HepG2 (cell line): ENCODE measurements around the gene MEGF6. TPM values are rescaled to one million over a fixed set of nuclear protein-coding genes. Genes with fewer than 3 reads are reported as not detected.

Source experiments
- ATAC-seq: fragments of 200-7000 bp; cut with Tn5 transposase; 3 replicates; pipeline ENCODE4 v1.9.1; 2020; ENCODE audit warnings: mild to moderate bottlenecking, moderate library complexity
- BruUV-seq: library from RNA; stranded (reverse); fragments of 400-500 nt; replicated peaks from 2 replicates; lab custom pipeline; 2021; lab: Mats Ljungman, UMichigan
- CTCF ChIA-PET: fragments of 300-600 bp; formaldehyde crosslinking; extraction: SDS; loops from one replicate; lab custom pipeline; 2021; ENCODE audit warnings: low total read pairs, inconsistent platforms, low intra/inter-chr PET ratio; lab: Yijun Ruan, JAX
- POLR2A ChIA-PET: fragments of 350-600 bp; sonication (Branson Sonifier 250); formaldehyde crosslinking; loops from one replicate; lab custom pipeline; 2020; ENCODE audit warnings: antibody characterized with exemption, inconsistent platforms; lab: Yijun Ruan, JAX
- DNase-seq: peaks from one replicate; pipeline ENCODE4 v3.0.0-alpha.2; 2015; ENCODE audit warnings: low spot score
- FAIRE-seq: peaks from 3 replicates; lab custom pipeline; 2011; peaks lifted over from hg19 to GRCh38; lab: Jason Lieb, UNC
- H2AFZ ChIP-seq: one replicate; pipeline ENCODE4 v1.6.1; 2011; ENCODE audit warnings: low read length, inconsistent platforms
- H3K27ac ChIP-seq: fragments of 300-600 bp; 3 replicates; pipeline ENCODE4 v1.8.0; 2011; ENCODE audit warnings: mixed run types, mild to moderate bottlenecking, mixed read lengths, low read length, inconsistent platforms; ENCODE audit not compliant: insufficient read depth; ENCODE audit errors: extremely low read length
- H3K27me3 ChIP-seq, 2 experiments: fragments of 200-600 bp in 1 of 2; 2 replicates in 1 of 2; 3 replicates in 1 of 2; pipeline versions ENCODE4 v1.6.0 to v1.8.0; 2011; ENCODE audit warnings: low read length in 2 of 2, mild to moderate bottlenecking in 2 of 2, moderate library complexity in 2 of 2, inconsistent platforms in 1 of 2; ENCODE audit not compliant: insufficient read depth in 2 of 2, control insufficient read depth in 1 of 2
- H3K36me3 ChIP-seq, 2 experiments: fragments of 200-600 bp in 1 of 2; replicated peaks in 1 of 2; 2 replicates in 1 of 2; 3 replicates in 1 of 2; pipeline versions ENCODE4 v1.5.1 to v1.8.0; 2011; ENCODE audit warnings: low read length in 2 of 2, inconsistent platforms in 1 of 2; ENCODE audit not compliant: insufficient read depth in 2 of 2, control insufficient read depth in 1 of 2
- H3K4me1 ChIP-seq: 2 replicates; pipeline ENCODE4 v1.5.1; 2012; ENCODE audit warnings: low read length, inconsistent platforms; ENCODE audit not compliant: insufficient read depth
- H3K4me2 ChIP-seq: 2 replicates; pipeline ENCODE4 v1.6.0; 2011; ENCODE audit warnings: low read depth, low read length, inconsistent platforms
- H3K4me3 ChIP-seq, 3 experiments: fragments of 200-600 bp in 1 of 3; sonication (generic), shearing (Covaris generic) in 1 of 3; replicated peaks in 1 of 3; 2 replicates each; pipeline ENCODE4 v1.5.1; 2011 to 2016; ENCODE audit warnings: low read length in 3 of 3, inconsistent platforms in 2 of 3, low read depth in 2 of 3, mild to moderate bottlenecking in 2 of 3, control low read depth in 1 of 3, mixed read lengths in 1 of 3; ENCODE audit not compliant: insufficient read depth in 1 of 3
- H3K79me2 ChIP-seq: one replicate; pipeline ENCODE4 v1.6.1; 2011; ENCODE audit warnings: low read length, inconsistent platforms; ENCODE audit not compliant: insufficient read depth
- H3K9ac ChIP-seq: 2 replicates; pipeline ENCODE4 v1.6.0; 2011; ENCODE audit warnings: mild to moderate bottlenecking, low read depth, low read length, inconsistent platforms; ENCODE audit not compliant: insufficient read depth
- H3K9me3 ChIP-seq: 2 replicates; pipeline ENCODE4 v1.5.1; 2012; ENCODE audit warnings: mild to moderate bottlenecking, low read length
- H4K20me1 ChIP-seq: 2 replicates; pipeline ENCODE4 v1.6.0; 2011; ENCODE audit warnings: inconsistent platforms, mild to moderate bottlenecking, low read length, moderate library complexity; ENCODE audit not compliant: insufficient read depth
- ATRX ChIP-seq: sonication (generic); formaldehyde crosslinking; IDR thresholded peaks from 2 replicates; pipeline ENCODE4 v1.4.0; 2020; ENCODE audit warnings: missing genetic modification reagents, borderline replicate concordance
- CEBPG ChIP-seq: IDR thresholded peaks from 2 replicates; pipeline ENCODE4 v1.6.1; 2016
- HHEX ChIP-seq: IDR thresholded peaks from 2 replicates; pipeline ENCODE4 v1.6.1; 2016; ENCODE audit warnings: control low read depth
- JUNB ChIP-seq: sonication (generic); formaldehyde crosslinking; IDR thresholded peaks from 2 replicates; pipeline ENCODE4 v1.8.0; 2022; ENCODE audit warnings: missing genetic modification reagents, mild to moderate bottlenecking, borderline replicate concordance
- NFKBIZ ChIP-seq: IDR thresholded peaks from 2 replicates; pipeline ENCODE4 v1.6.1; 2018; ENCODE audit warnings: missing genetic modification reagents, missing compliant biosample characterization
- PRPF4 ChIP-seq: fragments of 200-400 bp; formaldehyde crosslinking; IDR thresholded peaks from 2 replicates; pipeline ENCODE4 v1.6.1; 2016; ENCODE audit warnings: low read length, low read depth; ENCODE audit not compliant: poor library complexity, severe bottlenecking
- RBFOX2 ChIP-seq: fragments of 200-400 bp; formaldehyde crosslinking; IDR thresholded peaks from 2 replicates; pipeline ENCODE4 v1.6.1; 2017; ENCODE audit warnings: low read depth, mild to moderate bottlenecking, low read length
- SP1 ChIP-seq, 2 experiments: fragments of 450-650 bp in 1 of 2; sonication (generic) in 1 of 2; formaldehyde crosslinking in 1 of 2; IDR thresholded peaks; 2 replicates each; pipeline versions ENCODE4 v1.4.0 to v1.6.1; 2016 to 2020; ENCODE audit warnings: missing genetic modification reagents in 1 of 2
- SUZ12 ChIP-seq: fragments of 150-350 bp; IDR thresholded peaks from 2 replicates; pipeline ENCODE4 v1.6.1; 2014; ENCODE audit warnings: low read depth, low read length
- ZNF136 ChIP-seq: sonication (generic); formaldehyde crosslinking; IDR thresholded peaks from 2 replicates; pipeline ENCODE4 v1.8.1; 2022; ENCODE audit warnings: low read depth, mild to moderate bottlenecking, moderate library complexity, missing genetic modification reagents
- ZNF484 ChIP-seq: sonication (generic); formaldehyde crosslinking; IDR thresholded peaks from 2 replicates; pipeline ENCODE4 v1.5.1; 2020; ENCODE audit warnings: mild to moderate bottlenecking, low read depth, missing genetic modification reagents, borderline replicate concordance
- ZNF501 ChIP-seq: sonication (generic); formaldehyde crosslinking; IDR thresholded peaks from 2 replicates; pipeline ENCODE4 v1.5.1; 2020; ENCODE audit warnings: mild to moderate bottlenecking, moderate library complexity, missing genetic modification reagents
- ZNF652 ChIP-seq: IDR thresholded peaks from 2 replicates; pipeline ENCODE4 v1.6.1; 2016; ENCODE audit warnings: low read depth, borderline replicate concordance
- ZNF674 ChIP-seq: sonication (generic); formaldehyde crosslinking; IDR thresholded peaks from 2 replicates; pipeline ENCODE4 v1.5.0; 2020; ENCODE audit warnings: low read depth, mild to moderate bottlenecking, missing genetic modification reagents
- ZSCAN9 ChIP-seq: IDR thresholded peaks from 2 replicates; pipeline ENCODE4 v1.6.1; 2016; ENCODE audit warnings: borderline replicate concordance
- WGBS: methylation state at CpG from one replicate; pipeline ENCODE4 v1.1.6; 2017; ENCODE audit warnings: low lambda C conversion rate; 5-methylcytosine and 5-hydroxymethylcytosine counted together
- in situ Hi-C: cut with HindIII; loops from 2 replicates; pipeline ENCODE4 v1.10.0; 2017; ENCODE audit warnings: low pct_unique_long_range_greater_than_20kb; ENCODE audit not compliant: extremely low pct_ligation_motif_present
- intact Hi-C: fragments of 100-400 bp; cut with micrococcal nuclease; formaldehyde crosslinking; loops from one replicate; pipeline ENCODE4 v1.10.0; 2022; ENCODE audit not compliant: unreplicated experiment
- polyA plus RNA-seq, 8 experiments: library from polyadenylated mRNA; depleted of rRNA in 3 of 8; stranded (reverse) in 7 of 8; unstranded in 1 of 8; fragments of >200 nt; fragmentation: Illumina TruSeq in 4 of 8; extraction: Trizol in 4 of 8; gene quantifications; 2 replicates each; pipeline versions ENCODE4 v1.2.1 to v1.2.3, GENCODE V29; 2011 to 2016; ENCODE audit warnings: low read depth in 4 of 8, missing spikeins in 1 of 8, mixed read lengths in 1 of 8; ENCODE audit not compliant: insufficient read depth in 1 of 8
- total RNA-seq, 5 experiments: library from RNA; depleted of rRNA; stranded (reverse); fragments of >200 nt; fragmentation: Illumina TruSeq; extraction: Trizol; gene quantifications; 2 replicates each; pipeline ENCODE4 v1.2.3, GENCODE V29; 2016; ENCODE audit warnings: low read depth in 1 of 5
- TF ChIP-seq, protein P1 (sequence below): sonication (generic); formaldehyde crosslinking; IDR thresholded peaks from 2 replicates; pipeline ENCODE4 v1.4.0; 2020; ENCODE audit warnings: missing genetic modification reagents
- TF ChIP-seq, protein P2 (sequence below): sonication (generic); formaldehyde crosslinking; IDR thresholded peaks from 2 replicates; pipeline ENCODE4 v1.4.0; 2020; ENCODE audit warnings: mild to moderate bottlenecking, missing genetic modification reagents
- TF ChIP-seq, protein P3 (sequence below): sonication (generic); formaldehyde crosslinking; IDR thresholded peaks from 2 replicates; pipeline ENCODE4 v1.8.1; 2022; ENCODE audit warnings: mild to moderate bottlenecking, missing genetic modification reagents

Gene MEGF6
- total and polyA plus RNA-seq, 2 of the 13 experiments (the other 11 are each of a cell fraction or from before 2014, with no cell fraction given): 1.9 TPM

DNA sequence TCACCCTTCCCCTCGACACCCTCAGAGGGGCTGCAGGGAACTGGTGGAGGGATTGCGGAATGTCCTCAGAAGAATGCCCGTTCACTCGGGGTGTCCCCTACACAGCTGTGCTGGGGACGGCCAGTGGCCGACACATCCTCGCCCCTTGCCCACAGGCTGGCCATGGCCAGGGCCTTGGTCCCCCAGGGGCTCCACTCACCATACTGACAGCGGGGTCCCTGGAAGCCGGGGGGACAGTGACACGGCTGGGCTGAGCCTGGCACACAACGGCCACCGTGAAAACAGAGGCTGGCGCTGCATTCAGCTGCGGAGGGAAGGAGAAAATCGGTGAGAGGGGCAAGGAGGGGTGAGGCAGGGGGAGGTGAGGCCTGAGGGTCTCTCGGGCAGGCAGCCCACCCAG lies 31.7 kb downstream of the MEGF6 start:
- no peak for ATAC-seq
- no peak overlapping the region for H2AFZ ChIP-seq
- intact Hi-C loops (no loop called here), in situ Hi-C loops (no loop called here)
- no TSS peak for BruUV-seq
- no peaks in the 10 kb centered on the region for H3K36me3 ChIP-seq
- H3K9ac ChIP-seq: no peak overlapping the region
- POLR2A ChIA-PET: no interaction called here
- no peaks in the 10 kb centered on the region for H3K9me3 ChIP-seq
- CTCF ChIA-PET: no interaction called here
- H3K4me3 ChIP-seq: no peak overlapping the region
- no peak overlapping the region for H3K27ac ChIP-seq
- peaks cover 19 to 47% of the 10 kb centered on the region in 2 experiments for H3K27me3 ChIP-seq
- FAIRE-seq: no peak
- DNase-seq: no peak
- no peaks in the 10 kb centered on the region for H3K4me1 ChIP-seq
- no peaks in the 10 kb centered on the region for H3K79me2 ChIP-seq
- no peaks in the 10 kb centered on the region for H4K20me1 ChIP-seq
- H3K4me2 ChIP-seq: no peak overlapping the region
- no peak for TF ChIP-seq SP1 (IDR thresholded peaks at IDR 0.05)
- TF ChIP-seq SP1 (CRISPR knock-in tag; IDR thresholded peaks at IDR 0.05): no peak
- TF ChIP-seq, protein P1, sequence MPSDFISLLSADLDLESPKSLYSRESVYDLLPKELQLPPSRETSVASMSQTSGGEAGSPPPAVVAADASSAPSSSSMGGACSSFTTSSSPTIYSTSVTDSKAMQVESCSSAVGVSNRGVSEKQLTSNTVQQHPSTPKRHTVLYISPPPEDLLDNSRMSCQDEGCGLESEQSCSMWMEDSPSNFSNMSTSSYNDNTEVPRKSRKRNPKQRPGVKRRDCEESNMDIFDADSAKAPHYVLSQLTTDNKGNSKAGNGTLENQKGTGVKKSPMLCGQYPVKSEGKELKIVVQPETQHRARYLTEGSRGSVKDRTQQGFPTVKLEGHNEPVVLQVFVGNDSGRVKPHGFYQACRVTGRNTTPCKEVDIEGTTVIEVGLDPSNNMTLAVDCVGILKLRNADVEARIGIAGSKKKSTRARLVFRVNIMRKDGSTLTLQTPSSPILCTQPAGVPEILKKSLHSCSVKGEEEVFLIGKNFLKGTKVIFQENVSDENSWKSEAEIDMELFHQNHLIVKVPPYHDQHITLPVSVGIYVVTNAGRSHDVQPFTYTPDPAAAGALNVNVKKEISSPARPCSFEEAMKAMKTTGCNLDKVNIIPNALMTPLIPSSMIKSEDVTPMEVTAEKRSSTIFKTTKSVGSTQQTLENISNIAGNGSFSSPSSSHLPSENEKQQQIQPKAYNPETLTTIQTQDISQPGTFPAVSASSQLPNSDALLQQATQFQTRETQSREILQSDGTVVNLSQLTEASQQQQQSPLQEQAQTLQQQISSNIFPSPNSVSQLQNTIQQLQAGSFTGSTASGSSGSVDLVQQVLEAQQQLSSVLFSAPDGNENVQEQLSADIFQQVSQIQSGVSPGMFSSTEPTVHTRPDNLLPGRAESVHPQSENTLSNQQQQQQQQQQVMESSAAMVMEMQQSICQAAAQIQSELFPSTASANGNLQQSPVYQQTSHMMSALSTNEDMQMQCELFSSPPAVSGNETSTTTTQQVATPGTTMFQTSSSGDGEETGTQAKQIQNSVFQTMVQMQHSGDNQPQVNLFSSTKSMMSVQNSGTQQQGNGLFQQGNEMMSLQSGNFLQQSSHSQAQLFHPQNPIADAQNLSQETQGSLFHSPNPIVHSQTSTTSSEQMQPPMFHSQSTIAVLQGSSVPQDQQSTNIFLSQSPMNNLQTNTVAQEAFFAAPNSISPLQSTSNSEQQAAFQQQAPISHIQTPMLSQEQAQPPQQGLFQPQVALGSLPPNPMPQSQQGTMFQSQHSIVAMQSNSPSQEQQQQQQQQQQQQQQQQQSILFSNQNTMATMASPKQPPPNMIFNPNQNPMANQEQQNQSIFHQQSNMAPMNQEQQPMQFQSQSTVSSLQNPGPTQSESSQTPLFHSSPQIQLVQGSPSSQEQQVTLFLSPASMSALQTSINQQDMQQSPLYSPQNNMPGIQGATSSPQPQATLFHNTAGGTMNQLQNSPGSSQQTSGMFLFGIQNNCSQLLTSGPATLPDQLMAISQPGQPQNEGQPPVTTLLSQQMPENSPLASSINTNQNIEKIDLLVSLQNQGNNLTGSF (CRISPR knock-in tag): no peak
- TF ChIP-seq CEBPG (CRISPR knock-in tag): no peak
- TF ChIP-seq NFKBIZ (CRISPR knock-in tag): no peak
- no peak for TF ChIP-seq ZNF652 (CRISPR knock-in tag)
- TF ChIP-seq PRPF4: no peak
- TF ChIP-seq, protein P2, sequence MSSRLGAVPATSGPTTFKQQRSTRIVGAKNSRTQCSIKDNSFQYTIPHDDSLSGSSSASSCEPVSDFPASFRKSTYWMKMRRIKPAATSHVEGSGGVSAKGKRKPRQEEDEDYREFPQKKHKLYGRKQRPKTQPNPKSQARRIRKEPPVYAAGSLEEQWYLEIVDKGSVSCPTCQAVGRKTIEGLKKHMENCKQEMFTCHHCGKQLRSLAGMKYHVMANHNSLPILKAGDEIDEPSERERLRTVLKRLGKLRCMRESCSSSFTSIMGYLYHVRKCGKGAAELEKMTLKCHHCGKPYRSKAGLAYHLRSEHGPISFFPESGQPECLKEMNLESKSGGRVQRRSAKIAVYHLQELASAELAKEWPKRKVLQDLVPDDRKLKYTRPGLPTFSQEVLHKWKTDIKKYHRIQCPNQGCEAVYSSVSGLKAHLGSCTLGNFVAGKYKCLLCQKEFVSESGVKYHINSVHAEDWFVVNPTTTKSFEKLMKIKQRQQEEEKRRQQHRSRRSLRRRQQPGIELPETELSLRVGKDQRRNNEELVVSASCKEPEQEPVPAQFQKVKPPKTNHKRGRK (CRISPR knock-in tag): no peak
- TF ChIP-seq HHEX: no peak
- TF ChIP-seq ZNF501: no peak
- TF ChIP-seq RBFOX2: no peak
- TF ChIP-seq ATRX (CRISPR knock-in tag): no peak
- TF ChIP-seq, protein P3, sequence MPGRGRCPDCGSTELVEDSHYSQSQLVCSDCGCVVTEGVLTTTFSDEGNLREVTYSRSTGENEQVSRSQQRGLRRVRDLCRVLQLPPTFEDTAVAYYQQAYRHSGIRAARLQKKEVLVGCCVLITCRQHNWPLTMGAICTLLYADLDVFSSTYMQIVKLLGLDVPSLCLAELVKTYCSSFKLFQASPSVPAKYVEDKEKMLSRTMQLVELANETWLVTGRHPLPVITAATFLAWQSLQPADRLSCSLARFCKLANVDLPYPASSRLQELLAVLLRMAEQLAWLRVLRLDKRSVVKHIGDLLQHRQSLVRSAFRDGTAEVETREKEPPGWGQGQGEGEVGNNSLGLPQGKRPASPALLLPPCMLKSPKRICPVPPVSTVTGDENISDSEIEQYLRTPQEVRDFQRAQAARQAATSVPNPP (CRISPR knock-in tag): no peak
- TF ChIP-seq SUZ12: no peak
- TF ChIP-seq ZNF674: no peak
- TF ChIP-seq ZNF136: no peak
- no peak for TF ChIP-seq ZSCAN9
- no peak for TF ChIP-seq ZNF484 (CRISPR knock-in tag)
- TF ChIP-seq JUNB (CRISPR knock-in tag): no peak
- TF ChIP-seq, all 625 proteins: peak for 0
- WGBS: 23% methylated on average over 14 of the region's 16 CpGs
